ENCODE results near the gene ZBTB39.
"Not testable (repeated sequence)": the region's sequence is repeated elsewhere in the genome, so short reads cannot be mapped to it uniquely, and the experiment has no call there.

Gene ZBTB39

GRCh38 chr12:56978397-56979138 is 27.8 kb downstream of the ZBTB39 start:
- DNase-seq = no peak

- not testable (repeated sequence) for DNase-seq
These were observed 29.0 kb downstream of the ZBTB39 start for GRCh38 chr12:56977361-56977760.

- DNase-seq = not testable (repeated sequence)
These were observed 32.1 kb downstream of the ZBTB39 start for GRCh38 chr12:56974224-56974623.

- not testable (repeated sequence) for DNase-seq
These were observed 37.4 kb downstream of the ZBTB39 start for GRCh38 chr12:56968910-56969309.

GRCh38 chr12:56965997-56966642 is 40.2 kb downstream of the ZBTB39 start:
- not testable (repeated sequence) for DNase-seq

- DNase-seq = not testable (repeated sequence)
These were observed 41.2 kb downstream of the ZBTB39 start for GRCh38 chr12:56965124-56965523.

- DNase-seq = not testable (repeated sequence)
These were observed 42.8 kb downstream of the ZBTB39 start for GRCh38 chr12:56963557-56963956.

- not testable (repeated sequence) for DNase-seq
These were observed 44.1 kb downstream of the ZBTB39 start for GRCh38 chr12:56962247-56962646.

GRCh38 chr12:56958422-56958821 is 47.9 kb downstream of the ZBTB39 start:
- DNase-seq = no peak

GRCh38 chr12:56957229-56958052 is 48.9 kb downstream of the ZBTB39 start, which contains the start of gene RDH16:
Gene RDH16, minus strand, starts transcription at chr12:56957608. Its CDS starts 146 bp downstream, at chr12:56957462.
- DNase-seq = no peak

GRCh38 chr12:56955631-56956256 is 50.6 kb downstream of the ZBTB39 start:
- no peak for DNase-seq

GRCh38 chr12:56954958-56955355 is 51.4 kb downstream of the ZBTB39 start:
- no peak for DNase-seq

GRCh38 chr12:56954057-56954957 is 52.0 kb downstream of the ZBTB39 start:
- no peak for DNase-seq

- DNase-seq = no peak
These were observed 53.0 kb downstream of the ZBTB39 start for GRCh38 chr12:56953314-56953713.

GRCh38 chr12:56951582-56952339 is 54.6 kb downstream of the ZBTB39 start:
- DNase-seq = no peak

GRCh38 chr12:56948881-56949280 is 57.5 kb downstream of the ZBTB39 start:
- DNase-seq = no peak

Data from left hindlimb (tissue), 1 donor.